GM23248 (cell line): ENCODE data around the gene TMC8.

Experiments
- EZH2 ChIP-seq: fragments of 200-600 bp; sonication (generic); IDR thresholded peaks from 2 replicates; pipeline ENCODE4 v1.6.1; 2018; ENCODE audit warnings: antibody characterized with exemption, mild to moderate bottlenecking; ENCODE audit not compliant: insufficient read depth, poor library complexity, severe bottlenecking
- EZH2phosphoT487 ChIP-seq: fragments of 200-600 bp; sonication (generic); IDR thresholded peaks from 2 replicates; pipeline ENCODE4 v1.6.1; 2018; ENCODE audit warnings: antibody characterized with exemption, moderate library complexity, mild to moderate bottlenecking, low read depth; ENCODE audit not compliant: insufficient read depth

- TF ChIP-seq EZH2, result no peak
- TF ChIP-seq EZH2phosphoT487, result no peak
Observed at GRCh38 chr17:78120537-78120936, 10.0 kb upstream of the TMC8 start.
